ENCODE measurements around the gene MFAP5.

MFAP5 gene

GRCh38 chr12:8677362-8677761 is 14.7 kb upstream of the MFAP5 start:
- no peak overlapping the region for H3K4me3 ChIP-seq (ENCODE audit: control insufficient read depth, low read depth, low read length)
- no peak for TF ChIP-seq CTCF (IDR thresholded peaks at IDR 0.05; ENCODE audit: control insufficient read depth, insufficient read depth, low read depth, low read length, missing control alignments)
- no peak for DNase-seq (ENCODE audit: low read depth)

DNA sequence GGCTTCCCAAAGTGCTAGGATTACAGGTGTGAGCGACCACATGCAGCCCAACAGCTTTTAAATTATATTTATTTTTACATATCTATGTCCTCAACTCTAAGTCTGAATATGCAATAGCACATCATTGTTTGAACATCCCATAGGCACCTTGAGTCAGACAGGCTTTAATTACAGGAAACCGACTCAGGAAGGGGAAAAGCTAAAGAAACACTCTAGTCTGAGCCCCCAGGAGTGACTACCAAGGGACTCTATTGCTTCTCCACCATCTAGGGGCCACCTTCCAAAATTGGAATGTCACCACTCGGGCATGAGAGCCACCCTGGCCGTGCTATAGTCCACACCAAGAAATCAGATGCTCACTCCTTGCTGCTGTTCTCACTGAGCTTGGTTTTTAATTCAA is 14.0 kb upstream of the MFAP5 start:
- no peak for TF ChIP-seq CTCF (IDR thresholded peaks at IDR 0.05; ENCODE audit: control insufficient read depth, insufficient read depth, low read depth, low read length, missing control alignments)
- H3K4me3 ChIP-seq (ENCODE audit: control insufficient read depth, low read depth, low read length): no peak overlapping the region
- DNase-seq (ENCODE audit: low read depth): no peak

DNA sequence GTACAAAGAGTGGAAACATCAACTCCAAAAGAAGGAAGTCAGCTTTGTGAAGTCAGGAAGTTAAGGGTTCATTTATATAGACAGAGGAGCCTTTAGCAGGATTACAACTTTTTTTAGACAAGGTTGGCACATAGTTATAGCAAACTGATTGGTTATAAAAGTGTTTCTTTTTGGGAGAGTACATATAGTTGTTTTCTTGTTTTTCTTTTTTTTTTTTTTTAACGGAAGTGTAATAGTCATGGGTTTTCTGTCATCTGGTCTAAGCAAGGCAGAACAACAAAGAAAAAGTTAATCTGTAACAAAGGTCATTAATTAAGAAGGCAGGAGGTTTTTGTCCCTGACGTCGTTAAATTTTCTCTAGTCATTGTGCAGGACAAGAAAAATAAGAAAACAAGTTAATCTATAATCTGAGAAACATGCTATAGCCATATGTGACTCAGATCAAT is 13.0 kb upstream of the MFAP5 start:
- no peak for DNase-seq (ENCODE audit: low read depth)
- TF ChIP-seq CTCF (IDR thresholded peaks at IDR 0.05; ENCODE audit: control insufficient read depth, insufficient read depth, low read depth, low read length, missing control alignments): no peak
- no peak overlapping the region for H3K4me3 ChIP-seq (ENCODE audit: control insufficient read depth, low read depth, low read length)

GRCh38 chr12:8672381-8672780 is 9.8 kb upstream of the MFAP5 start:
- no peak for DNase-seq (ENCODE audit: low read depth)
- no peak for TF ChIP-seq CTCF (IDR thresholded peaks at IDR 0.05; ENCODE audit: control insufficient read depth, insufficient read depth, low read depth, low read length, missing control alignments)
- no peak overlapping the region for H3K4me3 ChIP-seq (ENCODE audit: control insufficient read depth, low read depth, low read length)

- no peak overlapping the region for H3K4me3 ChIP-seq (ENCODE audit: control insufficient read depth, low read depth, low read length)
- DNase-seq (ENCODE audit: low read depth): no peak
- TF ChIP-seq CTCF (IDR thresholded peaks at IDR 0.05; ENCODE audit: control insufficient read depth, insufficient read depth, low read depth, low read length, missing control alignments): no peak
Observed at GRCh38 chr12:8668441-8668840, 5.8 kb upstream of the MFAP5 start.

DNA sequence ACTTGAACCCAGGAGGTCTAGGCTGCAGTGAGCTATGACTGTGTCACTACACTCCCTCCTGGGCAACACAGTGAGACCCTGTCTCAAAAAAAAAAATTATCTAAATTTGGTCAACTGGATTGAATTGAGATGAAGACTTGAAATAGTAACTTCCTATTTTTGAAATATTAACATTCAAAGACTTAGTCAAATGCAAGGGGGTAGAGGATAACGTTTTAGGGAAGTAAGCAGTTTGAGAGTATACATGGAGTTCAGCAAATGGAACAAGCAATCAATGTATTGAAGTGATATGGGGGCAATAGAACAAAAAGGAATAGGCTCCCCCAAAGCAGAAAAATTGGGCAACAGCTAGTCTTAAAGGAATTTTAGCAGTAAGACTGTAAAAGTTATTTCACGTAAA is 4.6 kb upstream of the MFAP5 start:
- no peak for DNase-seq (ENCODE audit: low read depth)
- no peak for TF ChIP-seq CTCF (IDR thresholded peaks at IDR 0.05; ENCODE audit: control insufficient read depth, insufficient read depth, low read depth, low read length, missing control alignments)
- no peak overlapping the region for H3K4me3 ChIP-seq (ENCODE audit: control insufficient read depth, low read depth, low read length)

DNA sequence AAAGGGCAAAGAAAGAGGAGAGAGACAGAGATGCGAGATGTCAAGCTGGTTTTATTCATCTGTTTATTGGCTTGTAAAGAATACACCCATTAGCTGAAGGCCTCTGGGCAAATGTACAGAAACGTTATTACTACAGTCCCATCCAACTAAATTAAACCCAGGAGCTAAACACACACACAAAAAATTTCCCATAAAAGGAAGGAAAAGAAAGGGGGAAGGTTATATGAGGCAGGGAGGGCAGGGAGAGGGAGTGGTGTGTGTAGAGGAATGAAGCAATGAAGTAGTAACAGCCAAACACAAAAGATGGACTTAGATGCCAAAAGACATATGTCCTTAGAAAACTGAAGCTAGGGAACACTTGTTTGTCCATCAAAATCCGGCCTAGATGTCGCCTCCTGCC is 3.1 kb upstream of the MFAP5 start:
- peak; percentile 60 for DNase-seq (ENCODE audit: low read depth)
- H3K4me3 ChIP-seq (ENCODE audit: control insufficient read depth, low read depth, low read length): no peak overlapping the region
- no peak for TF ChIP-seq CTCF (IDR thresholded peaks at IDR 0.05; ENCODE audit: control insufficient read depth, insufficient read depth, low read depth, low read length, missing control alignments)

All from AG09309 (cell line).